Stomach (tissue), 4 donors: ENCODE measurements around the gene GABBR2.

Experiments
- EP300 ChIP-seq: sonication (generic); formaldehyde crosslinking; IDR thresholded peaks from one replicate; pipeline ENCODE4 v1.6.1; 2017; ENCODE audit warnings: antibody characterized with exemption
- POLR2A ChIP-seq, 4 donors: fragments of 450-650 bp; IDR thresholded peaks; one replicate each; pipeline ENCODE4 v1.6.1; 2016; ENCODE audit warnings: antibody characterized with exemption in 4 of 4, control low read depth in 2 of 4, mild to moderate bottlenecking in 1 of 4, moderate library complexity in 1 of 4
- POLR2AphosphoS5 ChIP-seq, 3 donors: sonication (generic); formaldehyde crosslinking; IDR thresholded peaks; one replicate each; pipeline ENCODE4 v1.6.1; 2016; ENCODE audit warnings: antibody characterized with exemption in 3 of 3
- TF ChIP-seq, protein P1 (sequence below), 7 experiments: fragments of 450-650 bp in 4 of 7; fragments of 200-600 bp in 3 of 7; sonication (generic) in 3 of 7; IDR thresholded peaks; one replicate each; pipeline ENCODE4 v1.5.1; 2016 to 2019; ENCODE audit warnings: antibody characterized with exemption in 7 of 7, control low read depth in 2 of 7, mild to moderate bottlenecking in 1 of 7

DNA sequence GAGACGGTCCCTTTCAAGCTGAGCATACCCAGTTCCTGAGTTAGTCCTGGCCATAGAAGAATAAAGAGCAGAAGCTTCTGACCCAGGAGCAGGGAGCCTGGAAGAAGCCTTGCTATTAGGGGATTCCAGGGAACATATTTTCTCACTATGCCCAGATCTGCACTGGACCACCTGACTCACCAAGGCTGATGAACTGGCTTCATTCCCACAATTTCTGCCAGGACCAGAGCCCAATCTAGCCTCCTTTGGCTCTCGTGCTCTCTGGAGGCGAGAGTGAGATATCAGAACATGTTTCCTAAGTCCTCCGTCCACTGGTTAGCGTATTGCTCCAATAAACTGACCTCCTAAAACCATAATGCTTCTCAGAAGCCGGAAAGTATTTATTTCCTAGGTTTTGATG, 9.9 kb downstream of the GABBR2 start:
- no peak for TF ChIP-seq POLR2AphosphoS5 (IDR thresholded peaks at IDR 0.05)
- TF ChIP-seq, protein P1, sequence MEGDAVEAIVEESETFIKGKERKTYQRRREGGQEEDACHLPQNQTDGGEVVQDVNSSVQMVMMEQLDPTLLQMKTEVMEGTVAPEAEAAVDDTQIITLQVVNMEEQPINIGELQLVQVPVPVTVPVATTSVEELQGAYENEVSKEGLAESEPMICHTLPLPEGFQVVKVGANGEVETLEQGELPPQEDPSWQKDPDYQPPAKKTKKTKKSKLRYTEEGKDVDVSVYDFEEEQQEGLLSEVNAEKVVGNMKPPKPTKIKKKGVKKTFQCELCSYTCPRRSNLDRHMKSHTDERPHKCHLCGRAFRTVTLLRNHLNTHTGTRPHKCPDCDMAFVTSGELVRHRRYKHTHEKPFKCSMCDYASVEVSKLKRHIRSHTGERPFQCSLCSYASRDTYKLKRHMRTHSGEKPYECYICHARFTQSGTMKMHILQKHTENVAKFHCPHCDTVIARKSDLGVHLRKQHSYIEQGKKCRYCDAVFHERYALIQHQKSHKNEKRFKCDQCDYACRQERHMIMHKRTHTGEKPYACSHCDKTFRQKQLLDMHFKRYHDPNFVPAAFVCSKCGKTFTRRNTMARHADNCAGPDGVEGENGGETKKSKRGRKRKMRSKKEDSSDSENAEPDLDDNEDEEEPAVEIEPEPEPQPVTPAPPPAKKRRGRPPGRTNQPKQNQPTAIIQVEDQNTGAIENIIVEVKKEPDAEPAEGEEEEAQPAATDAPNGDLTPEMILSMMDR (IDR thresholded peaks at IDR 0.05), result no peak
- TF ChIP-seq EP300, result no peak
- no peak for TF ChIP-seq POLR2A (IDR thresholded peaks at IDR 0.05)
